GM18868 (cell line): ENCODE measurements around the gene PIM1.

Experiments used
- ATAC-seq: cut with Tn5 transposase; IDR thresholded peaks from one replicate; pipeline ENCODE4 v1.9.1; 2021; ENCODE audit warnings: mild to moderate bottlenecking, moderate library complexity; ENCODE audit not compliant: unreplicated experiment

PIM1 gene

GRCh38 chr6:37218061-37218460, 48.1 kb downstream of the PIM1 start:
- no peak for ATAC-seq

DNA sequence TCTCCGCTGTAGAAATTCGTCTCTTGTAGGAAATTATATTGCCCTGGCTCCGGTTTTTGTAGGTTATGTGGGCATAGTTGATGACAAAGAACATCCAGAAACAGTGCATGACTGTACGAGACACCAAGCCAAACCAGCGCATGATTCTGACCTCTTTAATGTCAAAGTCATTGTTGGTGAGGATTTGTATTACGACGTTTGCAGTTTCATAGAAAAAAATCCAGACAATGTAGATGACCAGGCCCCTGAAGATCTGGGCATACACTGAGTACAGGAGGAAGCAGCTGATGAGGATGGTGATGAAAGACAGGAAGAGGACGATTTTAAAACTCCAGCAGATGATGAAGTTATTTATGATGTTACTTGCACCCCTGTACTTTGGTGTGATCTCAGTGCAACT, 48.6 kb downstream of the PIM1 start:
- ATAC-seq = no peak

DNA sequence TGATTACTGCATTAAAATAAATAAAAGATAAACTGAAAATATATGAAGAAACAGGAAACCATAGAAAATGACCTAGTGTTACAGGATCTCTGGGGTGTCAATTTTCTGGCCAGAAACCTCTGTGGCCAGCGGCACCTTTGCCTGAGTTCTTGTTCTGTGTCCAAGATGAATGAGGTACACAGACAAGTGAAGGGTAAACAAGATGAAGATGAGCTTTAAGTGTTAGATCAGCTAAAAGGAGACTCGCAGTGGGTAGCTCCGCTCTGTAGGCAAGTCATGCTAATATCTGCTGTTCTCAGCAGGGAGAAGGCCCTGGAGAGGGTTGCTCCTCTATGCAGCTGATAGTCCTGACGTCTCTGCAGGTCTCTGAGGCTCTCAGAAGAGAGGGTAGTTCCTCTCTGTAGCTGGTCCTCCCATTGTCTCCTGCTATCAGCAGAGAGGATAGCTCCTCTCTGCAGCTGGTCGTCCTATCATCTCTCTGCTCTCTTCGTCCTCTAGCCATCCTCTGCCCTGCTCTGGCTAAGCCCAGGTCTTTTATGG, 51.7 kb downstream of the PIM1 start:
- ATAC-seq = no peak

DNA sequence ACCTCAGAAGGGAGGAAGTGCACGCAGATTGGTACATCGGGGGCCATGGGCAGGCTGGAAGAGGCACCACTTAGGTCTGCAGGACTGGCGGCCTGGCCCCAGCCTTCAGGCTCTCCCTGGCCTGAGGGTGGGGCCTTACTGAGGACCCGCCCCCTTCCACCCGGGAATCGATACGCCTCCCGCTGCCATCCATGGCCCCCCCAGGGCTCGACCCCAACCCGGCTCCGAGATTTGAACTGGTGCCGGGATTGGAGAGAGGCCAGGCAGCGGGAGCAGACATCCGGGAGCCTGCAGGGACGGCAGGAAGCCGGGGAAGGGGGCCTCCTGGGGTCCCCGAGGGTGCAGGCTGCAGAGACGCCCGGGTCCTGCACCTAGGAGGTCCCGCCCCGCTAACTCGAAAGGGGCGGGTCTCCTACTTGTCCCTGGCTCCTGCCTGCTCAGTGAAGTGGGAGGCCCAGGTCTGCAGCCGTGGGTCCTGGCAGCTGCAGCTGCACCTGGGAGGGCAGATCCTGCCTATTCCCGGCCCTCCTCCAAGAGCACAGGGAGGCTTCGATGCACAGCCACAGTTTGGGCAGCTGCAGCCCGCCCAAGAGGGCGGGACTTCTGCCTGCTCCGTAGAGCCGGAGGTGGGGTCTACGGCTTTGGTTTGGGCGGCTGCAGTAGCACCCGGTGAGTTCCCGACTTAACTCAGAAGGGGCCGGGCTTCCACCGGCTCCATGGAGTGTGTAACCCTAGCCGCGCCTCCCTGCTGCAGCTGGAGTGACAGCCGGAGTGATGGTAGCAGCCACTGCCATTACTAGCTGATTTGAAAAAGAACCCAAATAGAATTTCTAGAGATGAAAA, 52.4 kb downstream of the PIM1 start:
- peak; percentile 96 for ATAC-seq

DNA sequence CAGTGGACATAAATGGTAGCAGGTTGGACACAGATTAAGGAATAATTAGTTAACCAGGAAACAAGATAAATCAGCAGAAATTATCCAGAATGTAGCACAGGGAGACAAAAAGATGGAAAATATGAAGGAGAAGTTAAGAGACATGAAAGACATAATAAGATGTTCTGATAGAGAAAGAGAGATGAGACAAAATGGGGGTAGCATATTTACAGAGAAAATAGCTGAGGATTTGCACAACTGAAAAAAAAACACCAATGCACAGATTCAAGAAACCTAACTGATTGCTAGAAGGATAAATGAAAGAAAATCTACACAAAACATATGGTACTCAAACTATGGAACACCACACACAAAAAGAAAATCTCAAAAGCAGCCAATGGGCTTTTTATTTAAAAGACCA, 53.0 kb downstream of the PIM1 start:
- ATAC-seq = no peak
